MG63 (cell line): Measurements from ENCODE around the gene KMT2E. TPM values are rescaled to one million over a fixed set of nuclear protein-coding genes. Genes with fewer than 3 reads are reported as not detected.
A peak's percentile ranks its signal among the peaks of the same experiment; 100 is the strongest.

Source experiments
- DNase-seq: peaks from one replicate; pipeline ENCODE4 v3.0.0-alpha.2; 2020
- H3K27me3 ChIP-seq: fragments of 250-450 bp; sonication (Bioruptor Pico); 2 replicates; pipeline ENCODE4 v1.5.1; 2020; ENCODE audit warnings: mild to moderate bottlenecking, moderate library complexity
- H3K36me3 ChIP-seq: fragments of 250-450 bp; sonication (Bioruptor Pico); 2 replicates; pipeline ENCODE4 v1.5.1; 2020; ENCODE audit warnings: mild to moderate bottlenecking, moderate library complexity
- H3K4me3 ChIP-seq: fragments of 250-450 bp; sonication (Bioruptor Pico); 2 replicates; pipeline ENCODE4 v1.5.1; 2020; ENCODE audit warnings: mild to moderate bottlenecking, moderate library complexity
- H3K9me3 ChIP-seq: fragments of 250-450 bp; sonication (Bioruptor Pico); 2 replicates; pipeline ENCODE4 v1.5.1; 2020; ENCODE audit warnings: mild to moderate bottlenecking, moderate library complexity
- total RNA-seq: library from RNA; depleted of rRNA; stranded (reverse); fragments of >200 nt; shearing (Covaris generic); gene quantifications from 2 replicates; pipeline ENCODE4 v1.2.3, GENCODE V29; 2014; ENCODE audit warnings: low replicate concordance

Gene KMT2E
- total RNA-seq, 1 experiment from 2014 or later, result 5.1 TPM

DNA sequence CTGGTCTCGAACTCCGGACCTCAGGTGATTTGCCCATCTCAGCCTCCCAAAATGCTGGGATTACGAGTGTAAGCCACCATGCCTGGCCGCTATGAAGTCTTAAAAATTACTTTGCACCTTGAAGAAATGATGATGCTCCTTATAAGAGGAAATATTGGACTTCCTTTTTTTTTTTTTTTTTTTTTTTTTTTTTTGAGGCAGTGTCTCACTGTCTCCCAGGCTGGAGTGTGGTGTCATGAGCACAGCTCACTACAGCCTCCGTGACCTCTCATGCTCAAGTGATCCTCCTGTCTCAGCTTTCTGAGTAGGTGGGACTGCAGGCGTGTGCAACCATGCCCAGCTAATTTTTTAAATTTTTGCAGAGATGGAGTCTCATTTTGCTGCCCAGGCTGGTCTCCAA lies 65.3 kb downstream of the KMT2E start:
- H3K4me3 ChIP-seq, result no peak overlapping the region
- H3K36me3 ChIP-seq, result peaks cover 41% of the 10 kb centered on the region
- DNase-seq, result no peak
- H3K27me3 ChIP-seq, result no peaks in the 10 kb centered on the region
- H3K9me3 ChIP-seq, result no peaks in the 10 kb centered on the region

DNA sequence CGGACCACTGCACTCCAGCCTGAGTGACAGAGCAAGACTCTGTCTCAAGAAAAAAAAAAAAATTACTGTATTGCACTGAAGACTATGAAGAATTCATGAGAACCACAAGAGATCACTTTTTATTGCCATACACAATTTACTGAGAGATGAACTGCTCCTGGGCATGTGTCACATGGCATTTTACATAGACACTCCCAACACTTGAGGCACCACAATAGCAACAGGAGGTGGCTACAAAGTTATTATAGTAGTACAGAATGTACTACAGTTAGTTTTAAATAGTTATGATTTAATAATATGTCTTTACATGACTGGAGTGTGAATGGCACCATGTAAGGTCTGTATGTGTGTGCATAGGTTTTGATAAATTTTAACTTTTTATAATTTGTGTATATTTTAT lies 70.6 kb downstream of the KMT2E start:
- Histone ChIP-seq H3K36me3 (peaks cover 26% of the 10 kb centered on the region), H3K9me3 (no peaks in the 10 kb centered on the region)

DNA sequence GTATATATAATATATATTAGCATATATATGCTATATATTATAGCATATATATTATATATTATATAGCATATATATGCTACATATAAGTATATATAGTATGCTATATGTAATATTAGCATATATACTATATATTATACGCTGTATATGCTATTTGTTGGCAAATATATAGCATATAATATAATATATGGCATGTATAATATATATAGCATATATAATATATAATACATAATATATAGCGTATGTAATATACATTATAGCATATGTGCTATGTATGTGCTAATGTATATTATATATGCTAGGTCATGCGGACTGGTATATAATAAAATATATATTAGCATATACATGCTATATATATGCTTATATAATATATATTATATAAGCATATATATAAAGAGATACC lies 72.8 kb downstream of the KMT2E start:
- Histone ChIP-seq H3K27me3 (no peaks in the 10 kb centered on the region), H3K4me3 (no peak overlapping the region), H3K36me3 (peaks cover 39% of the 10 kb centered on the region), H3K9me3 (no peaks in the 10 kb centered on the region)
- DNase-seq, result no peak

More for the DNA sequence above, 70.6 kb downstream of the KMT2E start:
- Histone ChIP-seq H3K27me3 (no peaks in the 10 kb centered on the region), H3K4me3 (no peak overlapping the region)
- no peak for DNase-seq

DNA sequence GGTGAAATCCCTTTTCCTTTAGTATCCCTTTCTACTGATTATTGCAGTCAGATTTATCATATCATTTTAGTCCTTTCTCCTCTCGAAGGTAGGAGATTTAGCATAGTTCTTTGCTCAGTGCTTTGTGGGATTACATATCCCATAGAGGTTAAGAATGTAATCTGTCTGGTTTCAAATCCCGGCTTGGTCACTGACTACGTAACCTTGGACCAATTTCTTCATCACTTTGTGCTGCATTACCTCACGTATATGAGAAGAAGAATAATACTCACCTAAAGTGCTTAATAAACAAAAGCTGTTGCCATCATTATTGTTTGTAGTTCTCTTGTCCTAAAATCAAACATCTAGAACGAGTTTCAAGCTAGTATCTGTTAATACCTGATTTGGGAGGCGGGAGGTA lies 74.0 kb downstream of the KMT2E start:
- DNase-seq, result no peak
- H3K36me3 ChIP-seq, result peaks cover 37% of the 10 kb centered on the region
- H3K27me3 ChIP-seq, result no peaks in the 10 kb centered on the region
- no peak overlapping the region for H3K4me3 ChIP-seq
- H3K9me3 ChIP-seq, result no peaks in the 10 kb centered on the region

DNA sequence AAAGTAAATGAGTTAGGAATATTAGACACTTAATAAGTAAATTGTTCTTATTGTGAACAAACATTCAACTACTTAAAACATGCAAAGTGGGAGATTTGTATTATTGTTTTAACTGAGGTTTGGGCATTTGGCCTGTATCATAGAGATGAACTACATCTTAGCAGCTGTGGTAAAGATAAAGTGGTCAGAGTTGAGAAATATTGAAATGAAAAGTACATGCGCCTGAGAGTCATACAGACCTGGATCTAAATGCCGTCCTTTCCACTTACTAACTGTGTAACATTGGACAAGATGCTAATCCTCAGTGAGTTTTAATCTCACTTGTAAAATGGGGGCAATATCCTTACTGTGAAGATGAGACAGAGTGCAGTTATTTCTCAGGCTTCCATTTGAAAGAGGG lies 74.5 kb downstream of the KMT2E start:
- DNase-seq, result no peak
- Histone ChIP-seq H3K9me3 (no peaks in the 10 kb centered on the region), H3K4me3 (no peak overlapping the region), H3K27me3 (no peaks in the 10 kb centered on the region), H3K36me3 (peaks cover 37% of the 10 kb centered on the region)

DNA sequence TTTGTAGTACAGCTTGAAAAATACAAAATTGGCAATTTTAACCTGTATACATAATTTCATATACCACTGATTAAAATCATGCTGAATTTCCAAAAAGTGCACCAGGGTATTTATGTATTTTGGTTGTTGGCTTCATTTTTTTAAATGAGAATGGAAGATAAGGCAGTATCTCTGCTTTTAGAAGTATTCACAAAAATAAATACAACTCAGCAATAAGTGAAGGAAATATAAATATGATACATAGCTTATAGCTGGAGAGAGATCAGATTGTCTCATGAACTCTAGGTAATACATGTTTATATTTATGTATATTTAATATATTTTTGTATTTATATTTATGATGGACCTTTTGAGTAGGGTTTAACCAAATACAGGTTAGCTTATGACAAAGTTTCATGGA lies 81.0 kb downstream of the KMT2E start:
- H3K27me3 ChIP-seq, result no peaks in the 10 kb centered on the region
- H3K36me3 ChIP-seq, result peaks cover 34% of the 10 kb centered on the region
- DNase-seq, result no peak
- H3K9me3 ChIP-seq, result no peaks in the 10 kb centered on the region
- no peak overlapping the region for H3K4me3 ChIP-seq

DNA sequence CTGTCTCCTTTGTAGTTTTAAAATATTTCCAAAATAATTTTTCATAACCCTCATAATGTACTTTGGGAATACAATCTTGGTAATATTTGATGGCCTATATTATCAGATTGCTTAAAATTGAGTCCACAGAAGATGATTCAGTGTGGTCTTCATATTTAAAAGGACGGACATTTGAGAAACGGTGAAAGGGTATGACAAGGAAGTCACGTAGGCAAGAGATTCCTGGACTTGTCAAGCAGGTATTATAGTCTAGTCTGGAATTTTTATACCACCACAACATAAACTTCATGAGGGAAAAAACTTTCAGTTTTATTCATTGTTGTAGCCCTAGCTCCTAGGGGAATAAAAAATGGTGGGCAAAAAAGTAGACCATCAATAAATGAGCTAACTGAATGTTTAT lies 82.3 kb downstream of the KMT2E start:
- H3K27me3 ChIP-seq, result no peaks in the 10 kb centered on the region
- DNase-seq, result no peak
- no peak overlapping the region for H3K4me3 ChIP-seq
- no peaks in the 10 kb centered on the region for H3K9me3 ChIP-seq
- peaks cover 27% of the 10 kb centered on the region for H3K36me3 ChIP-seq

DNA sequence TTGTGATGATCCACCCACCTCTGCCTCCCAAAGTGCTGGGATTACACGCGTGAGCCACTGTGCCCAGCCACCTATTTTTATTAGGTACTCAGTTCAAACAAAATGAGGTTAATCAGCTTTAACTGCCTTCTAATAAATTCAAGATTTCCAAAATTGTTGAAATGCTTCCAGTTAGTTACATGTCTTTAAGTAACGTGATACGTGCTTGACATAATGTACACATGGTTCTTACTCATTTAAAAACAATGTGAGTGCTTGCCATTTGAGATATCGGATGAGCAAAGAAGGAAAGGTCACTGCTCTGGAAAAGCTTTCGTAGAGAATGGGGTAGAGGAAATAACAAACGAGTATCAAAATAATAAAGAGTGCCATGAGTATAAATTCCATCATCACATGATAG lies 83.6 kb downstream of the KMT2E start:
- Histone ChIP-seq H3K4me3 (no peak overlapping the region), H3K9me3 (no peaks in the 10 kb centered on the region), H3K36me3 (peaks cover 27% of the 10 kb centered on the region), H3K27me3 (no peaks in the 10 kb centered on the region)
- DNase-seq, result peak; percentile 9

DNA sequence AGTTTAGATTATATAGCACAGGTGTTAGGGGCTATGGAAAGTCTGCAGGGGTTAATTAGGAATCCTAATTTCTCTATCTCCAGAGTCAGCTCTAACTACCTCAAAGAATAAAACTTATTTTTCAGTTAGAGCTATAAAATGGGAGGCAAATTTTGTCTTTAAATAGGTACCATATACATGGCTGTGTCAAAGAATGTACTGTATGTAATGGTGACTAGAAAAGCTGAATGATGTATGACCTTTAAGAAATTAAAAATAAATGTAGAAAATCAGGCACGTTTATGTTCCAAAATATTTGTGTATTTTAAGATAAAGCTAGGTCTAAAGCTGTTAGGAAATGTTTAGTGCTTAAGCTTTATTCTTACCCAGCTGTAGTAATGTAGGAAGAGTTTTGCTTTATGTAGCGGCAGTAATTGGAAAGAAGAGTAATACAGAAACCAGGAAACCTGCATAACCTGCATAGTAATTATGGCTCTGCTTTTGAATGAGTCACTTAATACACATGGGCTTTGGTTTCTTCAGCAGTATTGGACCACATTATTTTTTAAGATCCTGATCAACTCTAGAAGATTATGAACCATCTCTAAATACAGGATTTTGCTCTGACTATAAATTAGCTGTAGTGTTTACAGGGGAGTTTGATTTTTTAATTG lies 85.0 kb downstream of the KMT2E start:
- H3K9me3 ChIP-seq, result no peaks in the 10 kb centered on the region
- no peaks in the 10 kb centered on the region for H3K27me3 ChIP-seq
- H3K4me3 ChIP-seq, result no peak overlapping the region
- DNase-seq, result no peak
- peaks cover 26% of the 10 kb centered on the region for H3K36me3 ChIP-seq

DNA sequence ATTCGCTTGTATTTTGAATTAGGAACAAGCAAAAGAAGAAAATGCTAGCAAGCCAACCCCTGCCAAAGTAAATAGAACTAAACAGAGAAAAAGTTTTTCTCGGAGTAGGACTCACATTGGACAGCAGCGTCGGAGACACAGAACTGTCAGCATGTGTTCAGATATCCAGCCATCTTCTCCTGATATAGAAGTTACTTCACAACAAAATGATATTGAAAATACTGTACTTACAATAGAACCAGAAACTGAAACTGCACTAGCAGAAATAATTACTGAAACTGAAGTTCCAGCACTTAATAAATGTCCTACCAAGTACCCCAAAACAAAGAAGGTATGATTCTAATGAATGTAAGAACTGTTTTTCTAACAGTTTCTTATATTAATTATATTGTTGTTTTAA lies 87.9 kb downstream of the KMT2E start:
- no peaks in the 10 kb centered on the region for H3K27me3 ChIP-seq
- H3K36me3 ChIP-seq, result peaks cover 39% of the 10 kb centered on the region
- DNase-seq, result no peak
- H3K9me3 ChIP-seq, result no peaks in the 10 kb centered on the region
- no peak overlapping the region for H3K4me3 ChIP-seq

DNA sequence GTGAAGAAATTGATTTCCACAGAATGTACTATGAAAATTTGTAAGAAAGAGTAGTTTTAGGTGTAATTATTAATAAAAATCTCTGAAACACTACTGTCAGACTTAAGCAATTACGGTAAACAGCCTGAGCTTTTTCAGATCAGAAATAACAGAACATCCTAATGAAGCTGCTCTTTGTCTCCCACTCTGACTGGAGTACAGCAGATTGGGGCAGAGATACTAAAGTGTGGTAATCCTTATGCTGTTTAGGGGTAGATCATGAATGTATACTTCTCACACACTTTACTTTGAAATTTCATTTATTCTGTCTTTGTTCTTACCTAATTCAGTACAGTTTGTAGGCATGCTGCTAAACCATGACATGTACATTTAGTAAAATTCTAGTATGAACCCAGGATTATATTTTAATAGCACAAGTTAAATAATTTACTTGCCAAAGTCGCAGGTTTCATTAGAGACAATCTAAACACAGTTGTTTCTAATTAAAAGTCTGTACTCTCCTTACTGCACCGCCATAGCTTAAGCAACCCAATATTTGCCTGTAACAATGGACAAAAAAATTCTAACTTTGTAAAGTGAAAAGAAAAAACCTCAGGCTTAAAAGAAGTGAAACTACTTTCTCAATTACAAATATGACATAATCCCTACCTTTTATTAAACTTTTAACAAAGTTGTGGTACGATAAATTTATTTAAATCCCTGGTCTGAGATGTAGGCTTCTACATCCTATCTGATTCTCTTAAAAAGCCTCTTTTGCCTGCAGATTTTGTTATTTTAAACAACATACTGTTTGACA lies 88.8 kb downstream of the KMT2E start:
- no peaks in the 10 kb centered on the region for H3K27me3 ChIP-seq
- DNase-seq, result no peak
- H3K9me3 ChIP-seq, result no peaks in the 10 kb centered on the region
- H3K4me3 ChIP-seq, result no peak overlapping the region
- H3K36me3 ChIP-seq, result peaks cover 47% of the 10 kb centered on the region

DNA sequence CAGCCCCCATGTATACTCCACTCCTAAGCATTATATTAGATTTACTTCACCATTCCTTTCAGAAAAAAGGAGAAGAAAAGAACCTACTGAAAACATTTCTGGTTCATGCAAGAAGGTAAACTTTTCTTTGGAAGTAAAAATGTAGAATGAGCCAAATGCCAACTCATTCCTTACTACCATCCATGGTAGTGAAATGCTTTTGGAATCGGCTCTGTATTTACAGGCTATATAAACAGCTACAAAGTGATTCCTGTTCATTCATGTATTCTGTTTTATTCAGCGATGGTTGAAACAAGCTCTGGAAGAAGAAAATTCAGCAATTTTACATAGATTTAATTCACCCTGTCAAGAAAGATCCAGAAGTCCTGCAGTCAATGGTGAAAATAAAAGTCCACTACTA lies 91.6 kb downstream of the KMT2E start:
- DNase-seq, result no peak
- H3K36me3 ChIP-seq, result peaks cover 50% of the 10 kb centered on the region
- no peaks in the 10 kb centered on the region for H3K27me3 ChIP-seq
- no peak overlapping the region for H3K4me3 ChIP-seq
- no peaks in the 10 kb centered on the region for H3K9me3 ChIP-seq

DNA sequence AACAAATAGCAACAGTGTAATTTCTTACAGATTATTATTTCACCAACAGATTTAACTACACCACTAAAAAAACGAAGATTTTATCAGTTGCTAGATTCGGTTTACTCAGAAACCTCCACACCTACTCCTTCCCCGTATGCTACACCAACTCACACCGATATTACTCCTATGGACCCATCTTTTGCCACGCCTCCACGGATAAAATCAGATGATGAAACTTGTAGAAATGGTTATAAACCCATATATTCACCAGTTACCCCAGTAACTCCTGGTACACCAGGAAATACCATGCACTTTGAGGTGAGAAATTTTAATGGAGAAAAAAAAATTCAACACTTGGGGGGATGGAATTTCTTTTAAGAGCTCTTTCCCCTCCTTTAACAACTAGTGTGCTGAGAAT lies 92.5 kb downstream of the KMT2E start:
- DNase-seq, result no peak
- Histone ChIP-seq H3K4me3 (no peak overlapping the region), H3K27me3 (no peaks in the 10 kb centered on the region), H3K36me3 (peaks cover 58% of the 10 kb centered on the region), H3K9me3 (no peaks in the 10 kb centered on the region)

DNA sequence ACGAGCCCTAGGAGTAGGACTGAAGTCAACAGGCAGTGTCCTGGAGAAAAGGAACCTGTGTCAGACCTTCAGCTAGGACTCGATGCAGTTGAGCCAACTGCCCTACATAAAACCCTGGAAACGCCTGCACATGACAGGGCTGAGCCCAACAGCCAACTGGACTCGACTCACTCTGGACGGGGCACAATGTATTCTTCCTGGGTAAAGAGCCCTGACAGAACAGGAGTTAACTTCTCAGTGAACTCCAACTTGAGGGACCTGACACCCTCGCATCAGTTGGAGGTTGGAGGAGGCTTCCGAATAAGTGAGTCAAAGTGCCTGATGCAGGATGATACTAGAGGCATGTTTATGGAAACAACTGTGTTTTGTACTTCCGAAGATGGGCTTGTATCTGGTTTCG lies 93.5 kb downstream of the KMT2E start:
- H3K4me3 ChIP-seq, result no peak overlapping the region
- peaks cover 64% of the 10 kb centered on the region for H3K36me3 ChIP-seq

DNA sequence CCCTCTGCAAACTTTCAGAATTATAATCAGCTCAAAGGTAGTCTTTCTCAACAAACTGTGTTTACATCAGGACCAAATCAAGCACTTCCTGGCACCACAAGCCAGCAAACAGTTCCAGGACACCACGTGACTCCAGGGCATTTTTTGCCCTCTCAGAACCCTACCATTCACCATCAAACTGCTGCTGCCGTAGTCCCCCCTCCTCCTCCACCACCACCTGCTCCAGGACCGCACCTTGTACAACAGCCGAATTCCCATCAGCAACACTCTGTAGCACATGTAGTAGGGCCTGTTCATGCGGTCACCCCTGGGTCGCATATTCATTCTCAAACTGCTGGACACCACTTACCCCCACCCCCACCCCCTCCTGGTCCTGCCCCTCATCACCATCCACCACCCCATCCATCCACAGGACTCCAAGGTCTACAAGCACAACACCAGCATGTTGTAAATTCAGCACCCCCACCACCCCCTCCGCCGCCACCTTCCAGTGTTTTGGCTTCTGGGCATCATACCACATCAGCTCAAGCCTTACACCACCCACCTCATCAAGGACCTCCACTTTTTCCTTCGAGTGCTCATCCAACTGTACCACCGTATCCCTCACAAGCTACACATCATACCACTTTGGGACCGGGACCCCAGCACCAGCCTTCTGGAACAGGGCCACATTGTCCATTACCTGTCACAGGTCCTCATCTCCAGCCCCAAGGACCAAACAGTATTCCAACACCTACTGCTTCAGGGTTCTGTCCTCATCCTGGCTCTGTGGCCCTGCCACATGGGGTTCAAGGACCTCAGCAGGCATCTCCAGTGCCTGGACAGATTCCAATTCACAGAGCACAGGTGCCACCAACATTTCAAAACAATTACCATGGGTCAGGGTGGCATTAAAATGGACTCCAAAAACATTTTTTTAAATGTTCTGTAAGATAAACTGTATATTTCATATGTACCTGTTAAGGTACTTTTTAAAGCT lies 98.7 kb downstream of the KMT2E start:
- H3K36me3 ChIP-seq, result peaks cover 63% of the 10 kb centered on the region
- H3K9me3 ChIP-seq, result no peaks in the 10 kb centered on the region
- DNase-seq, result no peak
- no peaks in the 10 kb centered on the region for H3K27me3 ChIP-seq
- no peak overlapping the region for H3K4me3 ChIP-seq

More for the DNA sequence above, 93.5 kb downstream of the KMT2E start:
- Histone ChIP-seq H3K27me3 (no peaks in the 10 kb centered on the region), H3K9me3 (no peaks in the 10 kb centered on the region)
- no peak for DNase-seq

DNA sequence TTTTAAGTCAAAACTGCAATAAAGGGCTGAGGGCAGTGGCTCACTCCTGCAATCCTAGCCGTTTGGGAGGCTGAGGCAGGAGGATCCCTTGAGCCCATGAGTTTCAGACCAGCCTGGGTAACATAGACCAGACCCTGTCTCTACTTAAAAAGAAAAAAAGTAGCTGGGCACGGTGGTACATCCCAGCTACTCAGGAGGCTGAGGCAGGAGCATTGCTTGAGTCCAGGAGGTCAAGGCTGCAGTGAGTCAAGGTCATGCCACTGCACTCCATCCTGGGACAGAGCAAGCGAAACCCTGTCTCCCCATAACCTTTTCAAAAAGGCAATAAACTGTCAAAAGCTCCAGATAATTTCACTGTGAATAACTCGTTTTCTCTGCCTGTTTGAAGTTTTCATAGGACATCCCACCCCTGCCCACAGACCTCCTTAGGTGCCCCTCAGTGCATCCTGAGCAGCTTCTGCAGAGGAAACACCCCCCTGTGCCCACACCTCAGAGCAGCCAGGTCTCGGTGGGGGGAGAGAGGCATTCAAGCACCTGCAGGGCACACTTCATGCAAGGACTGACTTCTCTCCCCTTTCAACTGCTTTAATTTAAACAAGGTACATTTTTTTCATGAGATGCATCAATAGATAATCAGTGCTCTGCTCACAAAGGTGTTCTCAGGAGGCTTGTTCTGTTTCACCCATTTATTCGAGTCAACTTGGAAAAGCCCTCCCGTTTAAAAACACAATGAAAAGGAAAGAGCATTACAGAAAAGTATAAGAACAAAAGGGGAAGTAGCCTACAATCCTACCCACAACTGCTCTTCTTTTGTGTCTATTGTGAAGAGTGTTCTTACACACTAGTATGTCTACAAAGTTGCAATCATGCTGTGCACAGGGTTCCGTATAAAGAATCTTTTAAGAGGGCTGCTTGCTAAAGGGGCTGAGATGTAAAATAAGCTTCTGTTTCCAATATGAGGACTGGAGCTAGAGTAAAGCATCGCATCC lies 104.9 kb downstream of the KMT2E start:
- no peak overlapping the region for H3K4me3 ChIP-seq
- H3K9me3 ChIP-seq, result no peaks in the 10 kb centered on the region
- peaks cover 19% of the 10 kb centered on the region for H3K36me3 ChIP-seq
- no peak for DNase-seq
- H3K27me3 ChIP-seq, result no peaks in the 10 kb centered on the region
